Coronary artery (tissue), 2 donors: Measurements from ENCODE around the gene DPYD.
"Not testable (repeated sequence)": the region's sequence is repeated elsewhere in the genome, so short reads cannot be mapped to it uniquely, and the experiment has no call there.

Experiments used
- DNase-seq: peaks from one replicate; pipeline ENCODE4 v3.0.0-alpha.2; 2017; ENCODE audit warnings: low spot score
- H3K27ac ChIP-seq, 2 donors: fragments of 200-600 bp; sonication (generic); one replicate each; pipeline ENCODE4 v1.5.1; 2016 to 2019
- H3K4me3 ChIP-seq: fragments of 200-600 bp; sonication (generic); 2 replicates; pipeline ENCODE4 v1.5.1; 2016; ENCODE audit warnings: mild to moderate bottlenecking, moderate library complexity
- CTCF ChIP-seq: fragments of 200-600 bp; sonication (generic); IDR thresholded peaks from one replicate; pipeline ENCODE4 v1.5.1; 2019; ENCODE audit warnings: antibody characterized with exemption

The DPYD gene

GRCh38 chr1:97365026-97365425 lies 555.8 kb downstream of the DPYD start:
- DNase-seq = no peak
- no peak for TF ChIP-seq CTCF
- H3K4me3 ChIP-seq = no peak overlapping the region
- H3K27ac ChIP-seq = no peak overlapping the region

GRCh38 chr1:97364086-97364485 lies 556.7 kb downstream of the DPYD start:
- no peak for DNase-seq
- Histone ChIP-seq H3K4me3 (no peak overlapping the region), H3K27ac (no peak overlapping the region)
- no peak for TF ChIP-seq CTCF

GRCh38 chr1:97356309-97356708 lies 564.5 kb downstream of the DPYD start:
- Histone ChIP-seq H3K27ac (no peak overlapping the region), H3K4me3 (no peak overlapping the region)
- no peak for TF ChIP-seq CTCF
- no peak for DNase-seq

- no peak for TF ChIP-seq CTCF
- H3K27ac ChIP-seq = no peak overlapping the region
- no peak for DNase-seq
- no peak overlapping the region for H3K4me3 ChIP-seq
These were observed 567.9 kb downstream of the DPYD start for GRCh38 chr1:97352936-97353382.

GRCh38 chr1:97351846-97352245 lies 569.0 kb downstream of the DPYD start:
- no peak overlapping the region for H3K27ac ChIP-seq
- no peak for DNase-seq
- TF ChIP-seq CTCF = no peak
- no peak overlapping the region for H3K4me3 ChIP-seq

GRCh38 chr1:97350662-97351061 lies 570.2 kb downstream of the DPYD start:
- Histone ChIP-seq H3K27ac (no peak overlapping the region), H3K4me3 (no peak overlapping the region)
- no peak for DNase-seq
- no peak for TF ChIP-seq CTCF

GRCh38 chr1:97350241-97350640 lies 570.6 kb downstream of the DPYD start:
- Histone ChIP-seq H3K27ac (no peak overlapping the region), H3K4me3 (no peak overlapping the region)
- no peak for DNase-seq
- no peak for TF ChIP-seq CTCF

- H3K27ac ChIP-seq = not testable (repeated sequence)
These were observed 571.0 kb downstream of the DPYD start for GRCh38 chr1:97349794-97350193.

More at GRCh38 chr1:97349794-97350193, 571.0 kb downstream of the DPYD start:
- not testable (repeated sequence) for DNase-seq, H3K4me3 ChIP-seq
